Activated naive CD8-positive, alpha-beta T cell treated with anti-CD3 and anti-CD28 coated beads, Interleukin-2, amount 50 U/mL, for 24 hours (primary cell): ENCODE results near the gene RNPEPL1.
A peak's percentile ranks its signal among the peaks of the same experiment; 100 is the strongest.

ENCODE experiments used
- ATAC-seq: fragments of 150-1000 bp; cut with Tn5 transposase; one replicate; pipeline ENCODE4 v1.10.0; 2021
- DNase-seq: peaks from one replicate; pipeline ENCODE4 v3.0.0; 2021
- H3K27ac Mint-ChIP-seq: one replicate; pipeline ENCODE4 v1.8.0; 2021; ENCODE audit warnings: mild to moderate bottlenecking, mixed read lengths
- H3K27me3 Mint-ChIP-seq: one replicate; pipeline ENCODE4 v1.8.0; 2021; ENCODE audit warnings: mixed read lengths
- H3K36me3 Mint-ChIP-seq: one replicate; pipeline ENCODE4 v1.8.0; 2021; ENCODE audit warnings: low read depth, mixed read lengths
- H3K4me1 Mint-ChIP-seq: one replicate; pipeline ENCODE4 v1.8.0; 2021; ENCODE audit warnings: mixed read lengths
- H3K4me3 Mint-ChIP-seq: one replicate; pipeline ENCODE4 v1.8.0; 2021; ENCODE audit warnings: mild to moderate bottlenecking, moderate library complexity, mixed read lengths
- H3K9me3 Mint-ChIP-seq: one replicate; pipeline ENCODE4 v1.8.0; 2021; ENCODE audit warnings: mixed read lengths

Gene RNPEPL1

GRCh38 chr2:240585681-240586197, 17.5 kb downstream of the RNPEPL1 start:
- H3K36me3 Mint-ChIP-seq = peaks cover 2% of the 10 kb centered on the region
- ATAC-seq (no peak), DNase-seq (no peak)
- H3K4me3 Mint-ChIP-seq = peak overlapping the region; percentile 93
- H3K4me1 Mint-ChIP-seq = peaks cover 34% of the 10 kb centered on the region
- H3K27ac Mint-ChIP-seq = peak overlapping the region; percentile 85
- H3K27me3 Mint-ChIP-seq = no peaks in the 10 kb centered on the region
- no peaks in the 10 kb centered on the region for H3K9me3 Mint-ChIP-seq

GRCh38 chr2:240586198-240586918, 18.1 kb downstream of the RNPEPL1 start, which contains the start of gene CAPN10:
Gene CAPN10, plus strand, starts transcription at chr2:240586734. Its CDS starts 178 bp downstream, at chr2:240586912.
- Mint-ChIP-seq H3K27ac (peak within 1 kb of the TSS; percentile 85), H3K4me3 (peak within 1 kb of the TSS; percentile 93), H3K27me3 (no peaks in the 10 kb centered on the region), H3K4me1 (peaks cover 34% of the 10 kb centered on the region), H3K9me3 (no peaks in the 10 kb centered on the region), H3K36me3 (peaks cover 2% of the 10 kb centered on the region)
- peak; percentile 88 for ATAC-seq
- peak; percentile 98 for DNase-seq

- ATAC-seq (peak; percentile 17), DNase-seq (peak; percentile 60)
- H3K9me3 Mint-ChIP-seq = no peaks in the 10 kb centered on the region
- H3K4me1 Mint-ChIP-seq = peaks cover 34% of the 10 kb centered on the region
- peak overlapping the region; percentile 90 for H3K4me3 Mint-ChIP-seq
- no peaks in the 10 kb centered on the region for H3K27me3 Mint-ChIP-seq
- H3K27ac Mint-ChIP-seq = peak overlapping the region; percentile 32
- H3K36me3 Mint-ChIP-seq = peaks cover 6% of the 10 kb centered on the region
Measured at GRCh38 chr2:240586919-240587800, 18.9 kb downstream of the RNPEPL1 start.

GRCh38 chr2:240588006-240588655, 19.8 kb downstream of the RNPEPL1 start:
- H3K27me3 Mint-ChIP-seq = no peaks in the 10 kb centered on the region
- H3K4me3 Mint-ChIP-seq = peak overlapping the region; percentile 90
- peaks cover 34% of the 10 kb centered on the region for H3K4me1 Mint-ChIP-seq
- ATAC-seq (no peak), DNase-seq (no peak)
- H3K9me3 Mint-ChIP-seq = no peaks in the 10 kb centered on the region
- peak overlapping the region; percentile 32 for H3K27ac Mint-ChIP-seq
- H3K36me3 Mint-ChIP-seq = peaks cover 8% of the 10 kb centered on the region

- H3K36me3 Mint-ChIP-seq = peaks cover 8% of the 10 kb centered on the region
- peaks cover 34% of the 10 kb centered on the region for H3K4me1 Mint-ChIP-seq
- DNase-seq (no peak), ATAC-seq (no peak)
- H3K27me3 Mint-ChIP-seq = no peaks in the 10 kb centered on the region
- no peak overlapping the region for H3K27ac Mint-ChIP-seq
- H3K9me3 Mint-ChIP-seq = no peaks in the 10 kb centered on the region
- peak overlapping the region; percentile 22 for H3K4me3 Mint-ChIP-seq
Measured at GRCh38 chr2:240588669-240589068, 20.4 kb downstream of the RNPEPL1 start.

GRCh38 chr2:240589375-240589774, 21.1 kb downstream of the RNPEPL1 start:
- no peaks in the 10 kb centered on the region for H3K27me3 Mint-ChIP-seq
- no peak overlapping the region for H3K4me3 Mint-ChIP-seq
- peaks cover 32% of the 10 kb centered on the region for H3K4me1 Mint-ChIP-seq
- H3K27ac Mint-ChIP-seq = no peak overlapping the region
- H3K9me3 Mint-ChIP-seq = no peaks in the 10 kb centered on the region
- ATAC-seq (no peak), DNase-seq (no peak)
- peaks cover 8% of the 10 kb centered on the region for H3K36me3 Mint-ChIP-seq

GRCh38 chr2:240589850-240590525, 21.7 kb downstream of the RNPEPL1 start:
- H3K9me3 Mint-ChIP-seq = no peaks in the 10 kb centered on the region
- no peak overlapping the region for H3K4me3 Mint-ChIP-seq
- H3K27me3 Mint-ChIP-seq = no peaks in the 10 kb centered on the region
- peaks cover 26% of the 10 kb centered on the region for H3K4me1 Mint-ChIP-seq
- H3K36me3 Mint-ChIP-seq = peaks cover 8% of the 10 kb centered on the region
- ATAC-seq (no peak), DNase-seq (no peak)
- no peak overlapping the region for H3K27ac Mint-ChIP-seq

- no peak for DNase-seq
- Mint-ChIP-seq H3K4me1 (peaks cover 24% of the 10 kb centered on the region), H3K9me3 (no peaks in the 10 kb centered on the region), H3K27ac (no peak overlapping the region), H3K4me3 (no peak overlapping the region), H3K27me3 (no peaks in the 10 kb centered on the region), H3K36me3 (peaks cover 8% of the 10 kb centered on the region)
- no peak for ATAC-seq
Measured at GRCh38 chr2:240590681-240591111, 22.4 kb downstream of the RNPEPL1 start.

- no peak for ATAC-seq
- DNase-seq = no peak
- no peak overlapping the region for H3K4me3 Mint-ChIP-seq
- peaks cover 8% of the 10 kb centered on the region for H3K36me3 Mint-ChIP-seq
- peaks cover 24% of the 10 kb centered on the region for H3K4me1 Mint-ChIP-seq
- no peak overlapping the region for H3K27ac Mint-ChIP-seq
- no peaks in the 10 kb centered on the region for H3K27me3 Mint-ChIP-seq
- no peaks in the 10 kb centered on the region for H3K9me3 Mint-ChIP-seq
Measured at GRCh38 chr2:240591226-240591625, 22.9 kb downstream of the RNPEPL1 start.

- H3K27ac Mint-ChIP-seq = no peak overlapping the region
- no peaks in the 10 kb centered on the region for H3K27me3 Mint-ChIP-seq
- H3K4me3 Mint-ChIP-seq = no peak overlapping the region
- DNase-seq = no peak
- H3K4me1 Mint-ChIP-seq = peaks cover 24% of the 10 kb centered on the region
- peaks cover 8% of the 10 kb centered on the region for H3K36me3 Mint-ChIP-seq
- no peak for ATAC-seq
- no peaks in the 10 kb centered on the region for H3K9me3 Mint-ChIP-seq
Measured at GRCh38 chr2:240591784-240592183, 23.5 kb downstream of the RNPEPL1 start.

GRCh38 chr2:240593026-240593702, 24.9 kb downstream of the RNPEPL1 start:
- Mint-ChIP-seq H3K36me3 (peaks cover 8% of the 10 kb centered on the region), H3K27me3 (no peaks in the 10 kb centered on the region), H3K9me3 (no peaks in the 10 kb centered on the region), H3K4me3 (no peak overlapping the region), H3K4me1 (peaks cover 12% of the 10 kb centered on the region), H3K27ac (no peak overlapping the region)
- no peak for DNase-seq
- no peak for ATAC-seq

GRCh38 chr2:240593703-240594451, 25.6 kb downstream of the RNPEPL1 start:
- Mint-ChIP-seq H3K27ac (no peak overlapping the region), H3K4me1 (peaks cover 5% of the 10 kb centered on the region), H3K4me3 (no peak overlapping the region), H3K9me3 (no peaks in the 10 kb centered on the region), H3K27me3 (no peaks in the 10 kb centered on the region), H3K36me3 (peaks cover 9% of the 10 kb centered on the region)
- ATAC-seq (no peak), DNase-seq (no peak)
